Colon (tissue), 2 donors: ENCODE measurements around the gene SYT5.
"Not testable (repeated sequence)": the region's sequence is repeated elsewhere in the genome, so short reads cannot be mapped to it uniquely, and the experiment has no call there.

Experiments used
- FAIRE-seq: peaks from 2 replicates; lab custom pipeline; 2012; peaks lifted over from hg19 to GRCh38; lab: Jason Lieb, UNC
- donor health status: control.
- donor health status: control.

The SYT5 gene

DNA sequence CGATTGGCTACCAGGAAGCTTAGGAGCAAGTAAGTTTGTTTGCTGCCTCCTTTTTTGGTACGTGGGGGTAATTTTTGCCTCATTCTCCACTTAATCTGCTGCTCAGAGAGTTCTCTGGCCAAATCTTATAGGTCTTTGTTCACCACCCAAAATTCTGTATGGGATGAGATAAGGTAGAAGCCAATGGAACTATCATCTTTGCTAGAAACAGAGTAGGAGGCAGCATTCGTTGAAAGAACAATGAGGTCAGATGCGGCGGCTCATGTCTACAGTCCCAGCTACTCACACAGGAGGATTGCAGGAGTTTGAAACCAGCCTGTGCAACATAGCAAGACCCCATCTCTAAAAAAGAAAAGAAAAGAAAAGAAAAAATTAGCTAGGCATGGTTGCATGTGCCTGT lies 8.6 kb downstream of the SYT5 start:
- FAIRE-seq: no peak

DNA sequence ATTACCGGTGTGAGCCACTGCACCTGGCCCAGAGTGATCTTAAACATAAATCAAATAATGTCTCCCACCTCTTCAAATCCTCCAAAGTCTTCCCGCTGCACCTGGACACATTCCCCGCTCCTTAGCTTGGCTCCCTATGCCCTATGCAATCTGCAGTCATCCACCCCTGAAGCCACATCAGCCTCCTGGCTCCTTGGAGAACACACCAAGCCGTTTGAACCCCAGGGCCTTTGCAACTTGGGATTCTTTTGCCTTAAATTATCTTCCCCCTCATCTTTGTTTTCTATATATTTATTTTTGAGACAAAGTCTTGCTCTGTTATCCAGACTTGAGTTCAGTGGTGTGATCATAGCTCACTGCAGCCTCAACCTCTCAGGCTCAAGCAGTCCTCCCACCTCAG lies 11.0 kb downstream of the SYT5 start:
- no peak for FAIRE-seq

DNA sequence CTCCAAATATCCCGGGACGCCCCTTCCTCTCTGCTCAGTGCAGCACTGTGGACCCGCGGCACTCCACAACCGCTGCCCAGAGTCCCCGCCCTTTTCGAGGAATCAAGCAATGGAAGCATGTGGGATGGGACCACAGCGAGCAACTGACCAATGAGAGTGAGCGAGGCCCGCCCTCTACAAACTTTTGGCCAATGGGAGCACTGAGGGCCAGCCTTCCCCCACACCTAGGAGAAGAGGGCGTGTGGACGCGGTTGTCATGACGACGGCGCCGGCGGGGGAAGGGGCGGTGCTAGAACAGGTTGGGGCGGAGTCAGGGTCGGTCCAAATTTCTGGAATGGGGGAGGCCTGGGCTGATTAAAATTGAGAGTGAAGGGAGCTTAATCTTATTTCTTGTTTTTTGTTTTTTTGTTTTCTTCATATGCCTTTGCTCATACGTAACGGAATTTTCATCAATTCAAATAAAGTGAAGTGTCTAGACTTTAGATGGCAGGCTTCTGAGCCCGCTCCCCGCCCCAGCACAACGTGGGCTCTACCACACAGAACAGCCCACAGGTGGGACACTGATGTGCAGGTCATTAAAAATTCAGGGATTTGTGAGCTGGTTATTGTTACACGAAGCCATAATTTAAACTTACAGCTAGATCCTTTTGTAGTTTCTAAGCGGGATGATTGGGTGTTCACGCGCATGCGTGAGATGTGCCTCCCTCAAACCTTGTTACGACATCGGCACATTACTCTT lies 13.4 kb downstream of the SYT5 start, which contains the start of gene DNAAF3:
DNAAF3 (minus strand) TSS at position 84 of the 739 bp plus-strand sequence. CDS start 200 bp downstream, outside the sequence.
- FAIRE-seq: no peak

DNA sequence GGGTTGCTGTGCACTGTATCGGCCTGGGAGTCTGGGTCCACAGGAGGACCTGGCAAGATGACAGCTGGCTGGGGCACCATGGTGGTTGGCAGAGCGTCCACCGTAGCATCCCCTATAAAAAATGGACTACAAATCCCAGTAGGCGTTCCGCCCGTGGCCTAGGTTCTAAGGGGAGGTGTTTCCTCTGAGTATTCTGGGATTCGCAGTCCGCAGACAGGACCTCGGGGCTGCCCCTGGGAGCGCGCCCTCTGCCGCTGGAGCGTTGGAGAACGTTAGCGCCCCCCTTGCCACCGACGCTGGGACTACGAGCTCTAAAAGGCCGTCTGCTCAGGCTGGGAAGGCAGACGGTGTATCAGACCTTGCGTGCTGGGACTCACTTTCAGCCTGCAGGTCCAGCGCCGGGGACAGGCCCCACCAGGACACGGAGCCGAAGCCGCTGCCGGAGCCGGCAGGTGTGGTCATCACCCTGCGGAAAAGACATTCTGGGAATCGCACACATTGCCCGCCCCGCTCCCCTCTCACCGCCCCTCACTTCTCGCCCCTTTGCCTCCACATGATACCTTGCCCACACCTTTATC lies 14.0 kb downstream of the SYT5 start:
- FAIRE-seq: no peak

DNA sequence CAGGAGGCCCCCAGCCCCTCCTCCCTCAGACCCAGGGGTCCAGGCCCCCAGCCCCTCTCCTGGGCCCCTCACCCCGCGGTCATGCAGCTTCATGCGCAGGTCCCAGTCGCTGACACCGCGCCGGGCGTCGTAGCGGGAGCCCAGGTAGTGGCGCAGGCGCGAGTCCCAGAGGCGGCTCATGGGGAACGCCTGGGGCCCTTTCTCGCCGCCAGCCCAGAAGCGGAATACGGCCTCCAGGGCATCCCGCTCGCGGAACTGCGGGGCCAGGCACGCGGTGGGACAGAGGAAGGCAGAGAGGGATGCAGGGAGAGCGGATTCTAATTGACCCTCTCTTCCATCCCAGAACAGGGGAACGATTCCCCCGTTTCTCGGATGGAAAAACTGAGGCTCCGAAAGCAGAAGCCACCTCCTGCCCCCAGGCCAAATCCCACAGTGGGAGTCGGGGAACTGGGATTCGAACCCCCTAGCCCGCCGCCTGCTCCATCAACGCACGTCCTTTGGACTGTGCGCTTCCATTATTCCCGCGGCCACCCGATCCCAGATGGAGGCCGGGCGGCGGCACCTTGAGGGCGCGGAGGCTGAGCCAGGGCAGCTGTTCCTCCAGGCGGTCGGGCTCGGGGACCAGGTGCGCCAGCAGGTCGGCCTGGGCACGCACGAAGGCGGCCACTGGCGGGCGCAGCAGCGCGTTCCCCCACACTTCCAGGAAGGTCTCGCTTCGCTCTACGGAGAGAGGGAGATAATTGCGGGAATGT lies 18.3 kb downstream of the SYT5 start:
- no peak for FAIRE-seq

DNA sequence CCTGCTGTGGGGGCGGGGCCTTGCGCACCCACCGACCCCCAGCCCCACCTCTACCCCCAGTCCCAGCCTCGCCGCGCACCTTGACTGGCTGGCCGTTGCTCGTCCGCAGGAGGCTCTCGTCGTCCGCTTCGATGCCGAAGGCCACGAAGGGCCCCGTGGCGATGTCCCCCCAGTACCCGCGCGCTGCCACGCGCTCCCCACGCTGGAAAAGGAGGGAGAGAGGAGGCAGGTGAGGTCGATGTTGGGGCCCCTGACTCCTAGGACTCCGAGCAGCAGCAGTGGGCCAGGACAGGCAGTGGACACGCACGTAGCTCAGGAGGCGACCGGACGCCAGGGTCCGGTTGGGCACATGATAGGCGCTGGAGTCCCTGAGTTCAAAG lies 19.1 kb downstream of the SYT5 start:
- no peak for FAIRE-seq

DNA sequence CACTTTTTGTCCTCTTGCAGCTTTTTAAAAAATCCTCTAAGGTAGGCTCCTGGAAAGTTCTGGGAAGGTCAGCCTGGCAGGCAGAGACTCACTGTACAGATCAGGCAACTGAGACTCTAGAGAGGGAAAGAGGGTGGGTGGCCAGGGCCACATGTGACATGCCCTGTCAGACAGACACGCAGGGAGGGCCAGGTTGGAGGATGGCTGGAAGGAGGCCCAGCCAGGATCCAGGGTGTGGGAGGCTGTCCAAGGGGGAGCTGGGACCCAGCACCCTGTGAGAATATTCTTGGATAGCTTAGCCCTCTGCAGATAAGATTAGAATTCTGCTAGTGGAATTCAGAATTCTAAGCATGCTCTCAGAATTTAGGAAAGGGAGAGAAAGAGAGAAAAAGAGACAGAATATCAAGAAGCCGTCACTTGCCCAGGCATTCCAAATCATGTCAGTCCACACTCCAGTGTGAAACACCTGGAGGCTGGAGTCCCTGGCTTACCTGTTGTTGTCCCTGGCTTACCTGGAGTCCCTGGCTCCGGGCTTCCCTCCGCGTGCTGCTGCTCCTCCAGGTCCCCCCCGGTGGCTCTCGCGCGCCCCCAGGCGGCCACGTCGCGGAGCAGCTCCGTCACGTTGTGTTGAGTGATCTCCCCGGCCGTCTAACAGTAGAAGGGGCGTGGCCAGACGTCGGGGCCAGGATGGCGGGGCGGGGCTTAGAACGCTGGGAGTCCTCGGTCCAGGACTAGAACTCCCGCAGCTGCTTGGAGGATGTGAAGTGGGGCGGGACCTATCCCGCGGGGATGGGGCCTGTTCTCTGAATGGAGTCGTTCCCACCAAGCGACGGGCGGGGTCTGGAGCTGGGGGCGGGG lies 19.7 kb downstream of the SYT5 start:
- FAIRE-seq: no peak

DNA sequence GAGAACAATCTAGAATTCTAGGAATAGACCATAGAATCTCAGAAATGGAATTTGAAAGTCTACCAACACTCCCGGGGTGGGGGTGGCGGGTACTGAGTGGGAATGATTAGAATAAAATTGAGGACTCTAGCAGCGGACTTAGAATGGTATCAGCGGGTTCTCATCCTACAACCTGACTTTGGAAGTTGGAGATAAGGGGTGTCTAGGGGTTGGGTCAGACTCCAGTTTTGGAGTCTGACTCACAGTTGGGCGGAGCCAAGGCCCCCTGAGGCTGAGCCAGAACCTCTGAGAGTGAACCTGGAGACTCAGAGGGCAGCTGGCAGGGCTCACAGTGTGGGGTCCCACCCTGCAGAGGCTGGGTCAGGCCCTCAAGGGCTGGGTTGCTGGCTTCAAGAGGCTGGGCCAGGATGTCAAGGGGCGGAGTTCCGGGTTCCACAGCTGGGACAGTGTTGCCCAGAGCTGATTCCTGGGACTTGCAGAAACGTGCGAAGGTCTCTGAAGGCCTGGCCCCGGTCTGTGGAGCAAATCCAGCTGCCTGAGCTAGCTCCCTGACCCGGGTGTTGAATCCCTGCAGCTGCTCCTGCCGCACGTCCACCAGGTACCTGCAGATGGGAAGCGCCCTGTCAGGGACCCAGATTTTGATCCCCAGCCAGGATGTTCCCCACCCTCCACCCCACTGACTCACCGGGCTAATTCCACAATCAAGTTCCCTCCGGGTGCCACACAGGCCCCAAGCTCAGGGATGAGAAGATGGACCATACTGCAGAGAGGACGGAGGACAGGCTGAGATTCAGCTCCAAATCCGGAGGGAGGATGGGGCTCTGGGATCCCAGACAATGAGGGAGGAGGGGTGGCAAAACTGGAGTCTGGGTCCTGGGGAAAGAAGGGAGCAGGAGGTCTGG lies 21.0 kb downstream of the SYT5 start:
- no peak for FAIRE-seq

DNA sequence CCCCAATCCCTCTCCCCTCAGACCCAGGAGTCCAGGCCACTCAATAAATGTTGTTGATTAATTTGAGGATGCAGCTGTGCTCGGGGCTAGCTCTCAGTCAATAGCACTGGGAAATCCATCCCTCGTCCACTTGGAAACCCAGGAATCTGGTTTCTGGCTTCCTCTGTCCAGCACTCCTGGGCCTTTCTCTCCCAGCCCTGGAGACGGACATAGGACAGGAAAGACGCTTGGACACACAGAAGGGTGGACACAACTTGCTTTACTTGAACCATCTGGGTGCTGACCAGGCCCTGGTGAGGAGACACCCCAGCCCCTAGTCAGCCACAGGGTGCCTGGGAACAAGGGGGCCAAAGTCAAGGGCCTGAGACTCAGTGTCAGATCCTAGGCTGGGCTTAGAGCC lies 21.7 kb downstream of the SYT5 start:
- no peak for FAIRE-seq

DNA sequence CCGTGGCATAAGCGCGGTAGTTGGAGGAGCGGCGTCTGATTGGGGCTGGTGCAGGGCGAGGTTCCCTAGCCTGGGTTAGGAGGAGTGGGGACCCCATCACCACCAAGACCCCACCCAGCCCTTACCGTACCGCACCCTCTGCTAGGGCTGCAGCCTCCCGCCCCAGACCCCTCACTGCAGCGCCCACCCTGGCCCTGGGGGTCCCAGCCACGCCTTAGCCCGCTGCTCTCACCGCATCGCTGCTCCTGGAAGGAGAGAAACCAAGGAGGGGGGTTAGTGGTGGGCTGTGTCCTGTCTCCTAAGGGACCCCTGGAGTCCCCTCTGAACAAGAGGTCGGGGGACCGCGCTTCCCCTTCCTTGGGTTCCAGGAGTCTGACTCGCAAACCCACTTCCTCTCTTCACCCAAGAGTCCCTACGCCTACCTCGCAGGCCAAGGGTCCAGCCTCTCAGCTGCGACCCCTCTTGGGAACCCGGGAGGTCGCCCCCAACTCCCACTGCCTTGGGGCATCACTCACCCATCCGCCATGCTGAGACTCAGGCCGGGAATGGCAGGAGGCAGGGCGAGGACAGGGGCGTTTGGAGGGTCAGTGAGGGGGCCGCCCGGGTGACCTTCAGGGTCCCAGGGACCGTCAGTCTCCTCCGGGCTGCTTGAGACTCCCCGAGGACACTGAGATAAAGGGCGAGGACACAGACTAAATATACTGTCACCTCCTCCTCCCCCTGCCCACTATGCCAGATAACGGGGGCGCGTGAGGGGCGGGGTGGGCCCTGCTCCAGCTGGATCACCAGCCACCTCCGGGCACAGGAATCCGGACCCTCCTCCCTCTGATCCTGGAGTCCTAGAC lies 22.8 kb downstream of the SYT5 start, which contains the start of gene TNNI3:
TNNI3 (minus strand) TSS at position 669 of the 845 bp plus-strand sequence; CDS start at position 526, 143 bp downstream.
- no peak for FAIRE-seq

DNA sequence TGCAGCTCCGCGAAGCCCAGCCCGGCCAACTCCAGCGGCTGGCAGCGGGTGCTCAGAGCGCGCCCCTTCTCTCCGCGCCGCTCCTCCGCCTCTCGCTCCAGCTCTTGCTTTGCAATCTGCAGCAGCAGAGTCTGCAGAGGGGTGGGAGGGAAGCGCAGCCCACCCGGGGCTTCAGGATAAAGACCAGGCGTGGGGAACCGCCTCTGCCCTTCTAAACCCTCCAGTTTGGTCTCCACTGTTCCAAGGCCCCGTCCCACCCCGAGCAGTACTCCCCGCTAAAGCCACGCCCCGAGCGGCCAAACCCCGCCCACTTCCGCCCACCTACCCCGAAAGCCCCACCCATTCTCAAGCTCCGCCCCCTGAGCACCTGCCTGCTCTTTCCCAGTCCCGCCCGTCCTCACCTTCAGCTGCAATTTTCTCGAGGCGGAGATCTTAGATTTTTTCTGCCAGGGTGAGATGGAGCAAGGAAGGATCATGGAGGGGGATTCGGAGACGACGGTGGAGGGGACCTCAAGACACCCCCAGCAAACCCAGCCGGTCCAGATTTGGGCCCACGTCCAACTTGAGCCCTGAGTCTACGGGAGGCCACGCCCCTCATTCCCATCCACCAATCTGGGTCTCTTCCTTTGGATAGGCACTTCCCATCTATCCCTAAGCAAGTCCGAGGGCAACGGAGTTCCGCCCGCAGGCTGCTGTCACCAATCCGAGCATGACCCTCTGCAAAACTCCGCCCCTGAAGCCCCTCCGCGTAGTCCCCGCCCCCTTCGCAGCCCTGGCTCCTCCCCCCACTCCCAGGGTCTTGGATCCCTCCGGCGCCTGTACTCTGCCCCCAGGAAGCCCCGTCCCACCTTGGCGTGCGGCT lies 23.7 kb downstream of the SYT5 start:
- no peak for FAIRE-seq

DNA sequence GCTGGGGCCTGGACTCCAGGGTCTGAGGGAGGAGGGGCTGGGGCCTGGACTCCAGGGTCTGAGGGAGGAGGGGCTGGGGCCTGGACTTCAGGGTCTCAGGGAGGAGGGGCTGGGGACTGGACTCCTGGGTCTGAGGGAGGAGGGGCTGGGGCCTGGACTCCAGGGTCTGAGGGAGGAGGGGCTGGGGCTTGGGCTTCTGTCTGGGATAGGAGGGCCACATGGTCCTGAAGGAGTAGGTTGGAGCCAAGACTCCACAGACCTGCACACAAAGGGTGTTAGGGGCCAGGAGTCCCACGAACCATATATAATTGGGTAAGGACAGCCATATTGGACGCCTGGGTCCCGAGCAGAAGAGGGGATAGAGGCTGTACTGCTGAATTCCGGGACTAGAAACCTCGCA lies 24.3 kb downstream of the SYT5 start:
- FAIRE-seq: not testable (repeated sequence)

DNA sequence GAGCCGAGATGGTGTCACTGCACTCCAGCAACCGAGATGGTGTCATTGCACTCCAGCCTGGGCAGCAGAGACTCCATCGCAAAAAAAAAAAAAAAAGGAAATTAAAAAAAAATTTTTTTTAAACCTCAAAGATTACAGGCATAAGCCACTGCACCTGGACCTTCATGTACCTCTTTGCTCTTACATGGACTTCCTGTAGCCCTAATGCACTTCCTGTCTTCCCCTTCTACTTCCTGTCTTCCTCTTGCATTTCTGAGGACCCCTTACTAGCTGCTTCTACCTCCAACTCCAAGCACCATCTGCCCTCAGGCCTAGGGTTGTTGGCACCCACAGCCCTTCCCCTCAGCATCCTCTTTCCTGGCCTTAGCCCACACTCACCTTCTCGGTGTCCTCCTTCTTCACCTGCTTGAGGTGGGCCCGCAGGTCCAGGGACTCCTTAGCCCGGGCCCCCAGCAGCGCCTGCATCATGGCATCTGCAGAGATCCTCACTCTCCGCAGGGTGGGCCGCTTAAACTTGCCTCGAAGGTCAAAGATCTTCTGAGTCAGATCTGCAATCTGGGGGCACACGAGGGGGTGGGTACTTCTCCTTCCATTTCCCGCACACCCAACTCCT lies 26.3 kb downstream of the SYT5 start:
- no peak for FAIRE-seq

DNA sequence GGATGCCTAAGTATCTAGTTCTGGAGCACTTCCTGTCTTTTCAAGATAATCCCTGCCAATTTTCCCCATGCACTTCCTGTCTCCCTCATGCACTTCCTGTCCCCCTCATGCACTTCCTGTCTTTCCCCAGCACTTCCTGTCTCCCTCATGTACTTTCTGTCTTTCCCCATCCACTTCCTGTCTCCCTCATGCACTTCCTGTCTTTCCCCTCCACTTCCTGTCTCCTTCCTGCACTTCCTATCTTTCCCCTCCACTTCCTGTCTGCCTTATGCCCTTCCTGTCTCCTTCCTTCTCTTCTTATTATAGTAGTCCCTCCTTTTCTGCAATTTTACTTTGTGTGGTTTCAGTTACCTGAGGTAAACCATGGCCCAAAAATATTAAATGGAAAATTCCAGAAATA lies 28.1 kb downstream of the SYT5 start:
- no peak for FAIRE-seq

DNA sequence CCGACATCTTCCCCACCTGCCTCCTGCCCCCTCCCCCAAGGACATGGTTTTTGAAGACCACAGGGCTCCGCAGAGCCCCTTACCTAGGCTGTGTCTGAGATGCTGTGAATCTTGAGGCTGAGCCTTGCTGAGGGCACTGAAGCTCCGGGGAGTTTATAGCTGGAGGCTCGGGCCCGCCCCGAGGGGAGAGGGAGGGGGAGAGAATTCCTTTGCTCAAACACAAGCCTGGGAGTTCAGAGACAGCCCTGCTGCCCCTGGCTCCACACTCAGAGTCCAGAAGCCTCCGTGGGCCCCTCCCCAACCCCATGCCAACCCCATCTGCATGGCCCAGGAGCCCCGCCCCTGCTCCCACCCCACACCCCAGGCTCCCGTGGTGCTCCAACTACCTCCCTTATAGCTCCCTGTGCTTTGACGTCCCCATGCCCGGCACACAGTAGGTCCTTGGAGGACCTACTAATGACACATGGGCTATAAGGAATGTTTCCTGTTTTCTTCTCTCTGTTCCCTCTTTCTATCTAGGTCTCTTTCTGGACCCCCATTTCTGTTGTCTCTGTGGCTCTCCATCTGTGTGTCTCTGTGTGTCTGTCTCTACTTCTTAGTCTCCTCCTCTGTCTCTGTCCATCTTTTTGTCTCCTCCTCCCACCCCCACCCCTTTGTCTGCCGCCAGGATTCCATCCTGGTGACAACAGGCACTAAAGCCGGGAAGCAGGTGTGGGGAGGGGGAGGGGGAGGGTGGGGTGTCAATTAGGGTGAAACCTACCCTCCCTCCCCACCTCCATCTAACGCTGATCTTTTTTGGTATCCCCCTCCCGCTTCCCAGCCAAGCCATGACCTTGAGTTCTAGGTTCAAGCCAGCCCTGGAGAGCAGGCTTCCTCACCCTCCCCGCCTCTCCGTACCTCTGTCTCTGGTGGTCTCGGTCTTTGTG lies 30.7 kb downstream of the SYT5 start, which contains the start of gene TNNT1:
TNNT1 (minus strand) TSS at position 129 of the 926 bp plus-strand sequence. CDS start 2,049 bp downstream, outside the sequence.
- no peak for FAIRE-seq

DNA sequence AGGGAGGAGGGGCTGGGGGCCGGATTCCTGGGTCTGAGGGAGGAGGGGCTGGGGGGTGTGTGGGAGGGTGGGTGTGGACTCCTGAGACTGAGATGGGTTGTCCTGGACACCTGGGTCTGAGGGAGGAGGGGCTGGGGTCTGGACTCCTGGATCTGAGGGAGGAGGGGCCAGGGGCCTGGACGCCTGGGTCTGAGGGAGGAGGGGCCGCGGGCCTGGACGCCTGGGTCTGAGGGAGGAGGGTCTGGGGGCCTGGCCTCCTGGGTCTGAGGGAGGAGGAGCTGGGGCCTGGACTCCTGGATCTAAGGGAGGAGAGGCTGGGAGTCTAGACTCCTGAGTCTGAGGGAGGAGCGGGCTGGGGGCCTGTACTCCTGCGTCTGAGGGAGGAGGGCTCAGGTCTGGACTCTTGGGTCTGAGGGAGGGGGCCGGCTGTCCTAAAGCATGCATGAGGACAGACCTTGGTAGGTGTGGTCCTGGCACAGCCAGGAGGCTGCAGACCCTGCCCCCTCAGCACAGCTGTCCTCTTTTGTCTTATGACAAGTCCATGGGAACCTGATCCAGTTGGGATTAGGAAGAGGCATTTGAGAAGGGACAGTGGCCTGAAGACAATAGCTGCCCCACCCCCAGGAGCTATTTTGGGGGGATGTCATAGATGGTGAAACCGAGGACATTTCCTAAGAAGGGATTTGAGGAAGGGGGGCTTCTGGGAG lies 32.4 kb downstream of the SYT5 start:
- no peak for FAIRE-seq
